Left lung (tissue), 10 donors: ENCODE results near the gene OXER1. TPM values are rescaled to one million over a fixed set of nuclear protein-coding genes. Genes with fewer than 3 reads are reported as not detected.

Experiments
- ATAC-seq: fragments of 200-7000 bp; cut with Tn5 transposase; one replicate; pipeline ENCODE4 v1.9.1; 2020; ENCODE audit warnings: moderate library complexity
- DNase-seq, 4 donors: peaks; one replicate each; pipeline ENCODE4 v3.0.0-alpha.2; 2013 to 2020
- H3K27ac ChIP-seq, 2 donors: fragments of 200-600 bp; sonication (generic) in 1 of 2; one replicate each; pipeline versions ENCODE4 v1.5.0 to v1.8.0; 2020 to 2021
- H3K27me3 ChIP-seq, 2 donors: fragments of 200-600 bp; sonication (generic) in 1 of 2; one replicate each; pipeline versions ENCODE4 v1.5.0 to v1.8.0; 2020 to 2021
- H3K36me3 ChIP-seq, 2 donors: fragments of 200-600 bp; sonication (generic) in 1 of 2; one replicate each; pipeline versions ENCODE4 v1.5.0 to v1.8.0; 2020 to 2021
- H3K4me1 ChIP-seq, 2 donors: fragments of 200-600 bp; one replicate each; pipeline ENCODE4 v1.8.0; 2021
- H3K4me3 ChIP-seq, 2 donors: fragments of 200-600 bp; sonication (generic) in 1 of 2; one replicate each; pipeline versions ENCODE4 v1.5.0 to v1.8.0; 2020 to 2021; ENCODE audit warnings: mild to moderate bottlenecking in 1 of 2
- H3K9me3 ChIP-seq, 2 donors: fragments of 200-600 bp; sonication (generic) in 1 of 2; one replicate each; pipeline versions ENCODE4 v1.5.0 to v1.8.0; 2020 to 2021
- intact Hi-C, 2 donors: fragments of 100-400 bp; cut with DNase I; formaldehyde crosslinking; loops; one replicate each; pipeline versions ENCODE4 v1.11.2 to v1.14.2; 2022
- polyA plus RNA-seq, 6 donors: library from polyadenylated mRNA; unstranded; fragments of 120-200 nt; gene quantifications; one replicate each; pipeline ENCODE4 v1.2.1, GENCODE V29; 2013; ENCODE audit not compliant: insufficient read length in 6 of 6
- total RNA-seq, 2 donors: library from RNA; stranded (reverse); fragmentation: NEBNext Ultra II Directional; extraction: Animal tissue kit (Norgen Biotek cat#: 25700); gene quantifications; one replicate each; pipeline ENCODE4 v1.2.1, GENCODE V29; 2021
- TF ChIP-seq, protein P1 (sequence below), 2 donors: fragments of 200-600 bp; sonication (generic) in 1 of 2; IDR thresholded peaks; one replicate each; pipeline versions ENCODE4 v1.5.0 to v1.8.0; 2021; ENCODE audit warnings: antibody characterized with exemption in 2 of 2
- donor health status: DM: no; HTN: yes; CAD: no.
- donor health status: DM: no; HTN: no; CAD: no.

The OXER1 gene
- total and polyA plus RNA-seq, 8 donors: 1.7 to 9.9 (median 9.0) TPM

DNA sequence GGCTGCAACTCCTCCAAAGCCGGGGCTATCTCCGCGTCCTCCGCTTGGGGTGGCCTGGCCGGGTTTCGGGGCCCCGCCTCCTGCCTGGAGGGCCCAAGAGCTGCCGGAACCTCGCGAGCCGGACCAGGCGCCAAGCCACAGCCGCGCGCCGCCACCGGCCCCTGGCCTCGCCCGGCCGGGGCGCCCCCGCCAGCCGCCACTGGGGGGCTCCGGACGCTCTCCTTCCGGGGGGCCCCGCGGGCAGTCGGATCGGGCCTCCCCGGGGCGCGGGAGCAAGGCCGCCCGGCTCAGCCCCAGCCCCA, 45.8 kb upstream of the OXER1 start:
- H3K27ac ChIP-seq: peak overlapping the region; percentile 100
- H3K4me3 ChIP-seq: peak overlapping the region; percentile 50 to 58
- no peaks in the 10 kb centered on the region for H3K27me3 ChIP-seq
- peaks cover 0 to 15% of the 10 kb centered on the region in 2 donors for H3K9me3 ChIP-seq
- H3K36me3 ChIP-seq: no peaks in the 10 kb centered on the region
- peaks cover 0 to 29% of the 10 kb centered on the region in 2 donors for H3K4me1 ChIP-seq
- peak; percentile 65 for ATAC-seq
- TF ChIP-seq, protein P1, sequence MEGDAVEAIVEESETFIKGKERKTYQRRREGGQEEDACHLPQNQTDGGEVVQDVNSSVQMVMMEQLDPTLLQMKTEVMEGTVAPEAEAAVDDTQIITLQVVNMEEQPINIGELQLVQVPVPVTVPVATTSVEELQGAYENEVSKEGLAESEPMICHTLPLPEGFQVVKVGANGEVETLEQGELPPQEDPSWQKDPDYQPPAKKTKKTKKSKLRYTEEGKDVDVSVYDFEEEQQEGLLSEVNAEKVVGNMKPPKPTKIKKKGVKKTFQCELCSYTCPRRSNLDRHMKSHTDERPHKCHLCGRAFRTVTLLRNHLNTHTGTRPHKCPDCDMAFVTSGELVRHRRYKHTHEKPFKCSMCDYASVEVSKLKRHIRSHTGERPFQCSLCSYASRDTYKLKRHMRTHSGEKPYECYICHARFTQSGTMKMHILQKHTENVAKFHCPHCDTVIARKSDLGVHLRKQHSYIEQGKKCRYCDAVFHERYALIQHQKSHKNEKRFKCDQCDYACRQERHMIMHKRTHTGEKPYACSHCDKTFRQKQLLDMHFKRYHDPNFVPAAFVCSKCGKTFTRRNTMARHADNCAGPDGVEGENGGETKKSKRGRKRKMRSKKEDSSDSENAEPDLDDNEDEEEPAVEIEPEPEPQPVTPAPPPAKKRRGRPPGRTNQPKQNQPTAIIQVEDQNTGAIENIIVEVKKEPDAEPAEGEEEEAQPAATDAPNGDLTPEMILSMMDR (IDR thresholded peaks at IDR 0.05): peak; percentile 36 to 57
- peak; percentile 87 to 96 (median 90) for DNase-seq
- intact Hi-C loops: no loop called here

- TF ChIP-seq, protein P1 (IDR thresholded peaks at IDR 0.05): no peak
- intact Hi-C loops: no loop called here
- Histone ChIP-seq H3K27ac (peak overlapping the region; percentile 100), H3K4me3 (peak overlapping the region; percentile 50 to 58), H3K36me3 (no peaks in the 10 kb centered on the region), H3K27me3 (no peaks in the 10 kb centered on the region), H3K9me3 (peaks cover 0 to 10% of the 10 kb centered on the region in 2 donors), H3K4me1 (peaks cover 0 to 33% of the 10 kb centered on the region in 2 donors)
- ATAC-seq (peak; percentile 23), DNase-seq (peak in 2 of 4 donors; percentile 48 to 68)
Measured at GRCh38 chr2:42809131-42809818, 45.3 kb upstream of the OXER1 start.

GRCh38 chr2:42808301-42808700, 44.4 kb upstream of the OXER1 start:
- TF ChIP-seq, protein P1 (IDR thresholded peaks at IDR 0.05): no peak
- H3K27ac ChIP-seq: no peak overlapping the region
- no peak for DNase-seq
- H3K4me1 ChIP-seq: peaks cover 0 to 35% of the 10 kb centered on the region in 2 donors
- ATAC-seq: no peak
- intact Hi-C loops: no loop called here
- no peak overlapping the region for H3K4me3 ChIP-seq
- H3K27me3 ChIP-seq: no peaks in the 10 kb centered on the region
- H3K9me3 ChIP-seq: no peaks in the 10 kb centered on the region
- H3K36me3 ChIP-seq: no peaks in the 10 kb centered on the region

- no peak overlapping the region for H3K27ac ChIP-seq
- DNase-seq (no peak), ATAC-seq (no peak)
- peaks cover 0 to 31% of the 10 kb centered on the region in 2 donors for H3K4me1 ChIP-seq
- no peaks in the 10 kb centered on the region for H3K27me3 ChIP-seq
- no peaks in the 10 kb centered on the region for H3K36me3 ChIP-seq
- TF ChIP-seq, protein P1 (IDR thresholded peaks at IDR 0.05): no peak
- H3K4me3 ChIP-seq: no peak overlapping the region
- no peaks in the 10 kb centered on the region for H3K9me3 ChIP-seq
- intact Hi-C loops: no loop called here
Measured at GRCh38 chr2:42806786-42807185, 42.9 kb upstream of the OXER1 start.

GRCh38 chr2:42804891-42805290, 41.0 kb upstream of the OXER1 start:
- intact Hi-C loops: no loop called here
- no peaks in the 10 kb centered on the region for H3K27me3 ChIP-seq
- H3K36me3 ChIP-seq: no peaks in the 10 kb centered on the region
- no peak for DNase-seq
- no peaks in the 10 kb centered on the region for H3K9me3 ChIP-seq
- H3K4me1 ChIP-seq: peaks cover 0 to 19% of the 10 kb centered on the region in 2 donors
- no peak overlapping the region for H3K4me3 ChIP-seq
- TF ChIP-seq, protein P1 (IDR thresholded peaks at IDR 0.05): no peak
- no peak for ATAC-seq
- H3K27ac ChIP-seq: no peak overlapping the region
